ENCODE data around the gene SLC9A8. TPM values are rescaled to one million over a fixed set of nuclear protein-coding genes. Genes with fewer than 3 reads are reported as not detected.

The SLC9A8 gene
- total and polyA plus RNA-seq, 4 donors: 9.3 to 14.0 (median 11.3) TPM

DNA sequence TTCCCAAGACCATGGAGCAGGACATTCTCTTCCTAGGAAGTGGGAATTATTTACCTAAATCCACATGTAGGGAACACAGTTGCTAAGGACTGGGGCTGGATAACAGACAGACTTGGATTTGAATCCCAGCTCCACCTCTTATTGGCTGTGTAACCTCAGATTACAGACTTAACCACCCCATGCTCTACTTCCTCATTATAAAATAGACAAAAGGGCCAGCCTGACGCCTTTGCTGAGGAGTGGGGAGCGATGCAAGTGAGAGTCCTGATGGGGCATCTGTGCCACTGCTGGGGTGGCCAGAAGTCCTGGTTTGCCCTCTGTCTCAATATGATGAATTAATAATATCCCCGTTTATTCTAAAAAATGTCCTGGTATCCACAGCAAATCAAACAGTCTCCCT, 55.9 kb downstream of the SLC9A8 start:
- Histone ChIP-seq H3K27me3 (ENCODE audit: control insufficient read depth, insufficient read depth, low read length) (no peaks in the 10 kb centered on the region), H3K36me3 (ENCODE audit: control insufficient read depth, insufficient read depth, low read length) (peaks cover 18% of the 10 kb centered on the region), H3K9me3 (ENCODE audit: control insufficient read depth, insufficient read depth, low read length) (no peaks in the 10 kb centered on the region), H3K4me3 (ENCODE audit: low read depth, low read length) (no peak overlapping the region), H3K4me1 (ENCODE audit: control insufficient read depth, insufficient read depth, low read length) (no peaks in the 10 kb centered on the region), H3K27ac (ENCODE audit: low read depth, low read length) (no peak overlapping the region)
- WGBS (ENCODE audit: insufficient coverage): no CpG with 5 or more reads among the region's 3 CpGs
- no peak for DNase-seq (ENCODE audit: low read depth in 4 of 6, low spot score in 6 of 6)

DNA sequence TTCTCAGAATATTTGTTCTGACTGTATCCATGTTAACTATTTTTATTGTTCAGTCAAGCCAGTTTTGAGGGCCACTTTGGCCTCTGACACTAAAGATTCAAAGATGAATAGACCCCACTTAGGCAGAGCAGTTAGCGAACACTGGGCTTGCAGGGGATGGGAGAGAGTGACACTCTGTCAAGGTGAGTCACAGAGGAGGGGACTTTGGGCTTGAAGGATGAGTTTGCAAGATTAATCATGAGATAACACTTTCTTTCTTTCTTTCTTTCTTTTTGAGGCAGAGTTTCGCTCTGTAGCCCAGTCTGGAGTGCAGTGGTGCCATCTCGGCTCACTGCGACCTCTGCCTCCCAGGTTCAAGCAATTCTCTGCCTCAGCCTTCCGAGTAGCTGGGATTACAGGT, 56.3 kb downstream of the SLC9A8 start:
- Histone ChIP-seq H3K36me3 (ENCODE audit: control insufficient read depth, insufficient read depth, low read length) (peaks cover 19% of the 10 kb centered on the region), H3K4me1 (ENCODE audit: control insufficient read depth, insufficient read depth, low read length) (no peaks in the 10 kb centered on the region), H3K27ac (ENCODE audit: low read depth, low read length) (no peak overlapping the region), H3K9me3 (ENCODE audit: control insufficient read depth, insufficient read depth, low read length) (no peaks in the 10 kb centered on the region), H3K27me3 (ENCODE audit: control insufficient read depth, insufficient read depth, low read length) (no peaks in the 10 kb centered on the region), H3K4me3 (ENCODE audit: low read depth, low read length) (no peak overlapping the region)
- WGBS (ENCODE audit: insufficient coverage): 75% methylated on average over 4 of the region's 5 CpGs
- DNase-seq (ENCODE audit: low read depth in 4 of 6, low spot score in 6 of 6): no peak

DNA sequence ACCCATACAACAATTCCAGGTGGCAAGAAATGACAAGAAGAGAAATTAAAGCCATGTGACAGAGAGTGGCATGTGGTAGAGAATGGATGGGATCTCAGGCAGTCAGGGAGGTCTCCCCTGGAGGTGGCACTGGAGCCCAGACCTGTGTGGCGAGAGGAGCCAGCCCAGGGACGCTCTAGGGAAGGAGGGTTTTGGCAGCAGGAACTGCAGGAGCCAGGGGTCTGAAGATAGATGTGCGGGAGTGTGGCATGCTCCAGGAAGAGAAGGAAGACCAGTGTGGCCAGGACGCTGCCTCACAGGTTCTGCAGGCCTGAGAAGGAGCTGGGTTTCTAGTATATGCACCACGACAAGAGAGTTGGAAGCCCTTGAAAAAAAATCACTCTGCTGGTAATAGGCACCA, 57.6 kb downstream of the SLC9A8 start:
- H3K27me3 ChIP-seq (ENCODE audit: control insufficient read depth, insufficient read depth, low read length): no peaks in the 10 kb centered on the region
- no peak overlapping the region for H3K4me3 ChIP-seq (ENCODE audit: low read depth, low read length)
- H3K27ac ChIP-seq (ENCODE audit: low read depth, low read length): no peak overlapping the region
- H3K9me3 ChIP-seq (ENCODE audit: control insufficient read depth, insufficient read depth, low read length): no peaks in the 10 kb centered on the region
- no peaks in the 10 kb centered on the region for H3K4me1 ChIP-seq (ENCODE audit: control insufficient read depth, insufficient read depth, low read length)
- WGBS (ENCODE audit: insufficient coverage): 91% methylated on average over 4 of the region's 5 CpGs
- peaks cover 19% of the 10 kb centered on the region for H3K36me3 ChIP-seq (ENCODE audit: control insufficient read depth, insufficient read depth, low read length)
- no peak for DNase-seq (ENCODE audit: low read depth in 4 of 6, low spot score in 6 of 6)

DNA sequence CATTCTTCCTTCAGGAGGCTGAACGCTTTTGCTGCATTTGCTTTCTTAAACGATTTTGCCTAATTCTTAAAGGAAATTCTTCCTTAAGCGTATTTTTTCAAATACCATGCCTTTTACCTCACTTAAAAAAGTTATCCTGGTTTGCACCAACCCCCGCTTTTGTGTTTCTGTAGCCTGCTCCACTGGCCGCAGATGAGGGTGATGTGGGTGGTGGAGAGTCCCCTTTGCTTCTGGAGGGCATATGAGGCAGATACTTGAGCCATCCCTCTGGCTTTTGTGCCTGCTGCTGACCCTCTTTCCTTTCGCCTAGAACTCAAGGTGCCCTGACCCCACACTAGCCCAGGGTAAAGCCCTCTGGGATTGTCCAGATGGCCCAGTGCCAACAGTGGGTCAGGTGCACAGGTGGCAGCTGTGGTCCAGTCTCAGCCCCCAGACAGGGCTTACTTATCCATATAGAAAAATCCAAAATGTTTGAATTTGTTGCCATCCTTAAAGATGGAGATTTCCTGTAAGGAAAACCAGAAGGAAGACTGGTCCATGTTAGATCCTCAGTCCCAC, 58.8 kb downstream of the SLC9A8 start:
- H3K4me1 ChIP-seq (ENCODE audit: control insufficient read depth, insufficient read depth, low read length): no peaks in the 10 kb centered on the region
- DNase-seq (ENCODE audit: low read depth in 4 of 6, low spot score in 6 of 6): no peak
- H3K36me3 ChIP-seq (ENCODE audit: control insufficient read depth, insufficient read depth, low read length): peaks cover 21% of the 10 kb centered on the region
- 86% methylated on average over 4 of the region's 6 CpGs for WGBS (ENCODE audit: insufficient coverage)
- no peak overlapping the region for H3K4me3 ChIP-seq (ENCODE audit: low read depth, low read length)
- no peak overlapping the region for H3K27ac ChIP-seq (ENCODE audit: low read depth, low read length)
- H3K9me3 ChIP-seq (ENCODE audit: control insufficient read depth, insufficient read depth, low read length): no peaks in the 10 kb centered on the region
- no peaks in the 10 kb centered on the region for H3K27me3 ChIP-seq (ENCODE audit: control insufficient read depth, insufficient read depth, low read length)

DNA sequence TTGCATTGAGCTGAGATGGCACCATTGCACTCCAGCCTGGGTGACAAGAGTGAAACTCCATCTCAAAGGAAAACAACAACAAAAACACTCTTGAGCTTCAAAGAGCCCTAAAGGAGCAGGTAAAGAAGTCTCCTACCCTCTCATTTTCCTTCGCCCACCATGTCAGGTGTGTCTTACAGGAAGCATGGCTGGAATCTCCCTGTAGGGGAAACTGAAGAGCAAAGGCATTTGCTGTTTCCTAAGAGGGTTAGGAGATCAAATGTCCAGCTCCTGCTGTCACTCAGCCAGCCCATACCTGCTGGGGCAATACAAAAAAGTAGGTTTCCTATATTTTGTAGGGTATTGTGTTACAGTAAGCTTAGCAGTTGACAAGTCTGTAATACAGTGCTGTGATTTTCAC, 59.4 kb downstream of the SLC9A8 start:
- Histone ChIP-seq H3K27ac (ENCODE audit: low read depth, low read length) (no peak overlapping the region), H3K9me3 (ENCODE audit: control insufficient read depth, insufficient read depth, low read length) (no peaks in the 10 kb centered on the region), H3K4me3 (ENCODE audit: low read depth, low read length) (no peak overlapping the region), H3K36me3 (ENCODE audit: control insufficient read depth, insufficient read depth, low read length) (peaks cover 21% of the 10 kb centered on the region), H3K4me1 (ENCODE audit: control insufficient read depth, insufficient read depth, low read length) (no peaks in the 10 kb centered on the region), H3K27me3 (ENCODE audit: control insufficient read depth, insufficient read depth, low read length) (no peaks in the 10 kb centered on the region)
- DNase-seq (ENCODE audit: low read depth in 4 of 6, low spot score in 6 of 6): no peak
- no CpG with 5 or more reads among the region's 1 CpG for WGBS (ENCODE audit: insufficient coverage)

DNA sequence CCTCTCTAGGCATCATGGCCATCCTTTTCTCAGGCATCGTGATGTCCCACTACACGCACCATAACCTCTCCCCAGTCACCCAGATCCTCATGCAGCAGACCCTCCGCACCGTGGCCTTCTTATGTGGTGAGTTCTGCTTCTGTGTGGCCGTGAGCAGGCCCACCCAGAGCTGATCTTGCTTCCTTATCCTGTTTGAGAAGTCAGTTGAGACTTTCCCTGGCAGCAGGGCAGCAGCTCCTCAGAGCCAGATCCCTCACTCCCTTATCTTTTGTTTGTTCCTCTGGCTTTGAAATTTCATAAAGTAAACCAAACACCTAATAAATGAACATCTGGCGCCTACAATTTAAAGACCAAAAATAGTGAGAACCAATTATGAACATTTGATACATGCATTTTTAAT, 62.1 kb downstream of the SLC9A8 start:
- WGBS (ENCODE audit: insufficient coverage): 93% methylated on average over 5 of the region's 6 CpGs
- Histone ChIP-seq H3K36me3 (ENCODE audit: control insufficient read depth, insufficient read depth, low read length) (peaks cover 21% of the 10 kb centered on the region), H3K27me3 (ENCODE audit: control insufficient read depth, insufficient read depth, low read length) (no peaks in the 10 kb centered on the region), H3K27ac (ENCODE audit: low read depth, low read length) (no peak overlapping the region), H3K4me1 (ENCODE audit: control insufficient read depth, insufficient read depth, low read length) (no peaks in the 10 kb centered on the region), H3K4me3 (ENCODE audit: low read depth, low read length) (no peak overlapping the region), H3K9me3 (ENCODE audit: control insufficient read depth, insufficient read depth, low read length) (no peaks in the 10 kb centered on the region)
- DNase-seq (ENCODE audit: low read depth in 4 of 6, low spot score in 6 of 6): no peak

DNA sequence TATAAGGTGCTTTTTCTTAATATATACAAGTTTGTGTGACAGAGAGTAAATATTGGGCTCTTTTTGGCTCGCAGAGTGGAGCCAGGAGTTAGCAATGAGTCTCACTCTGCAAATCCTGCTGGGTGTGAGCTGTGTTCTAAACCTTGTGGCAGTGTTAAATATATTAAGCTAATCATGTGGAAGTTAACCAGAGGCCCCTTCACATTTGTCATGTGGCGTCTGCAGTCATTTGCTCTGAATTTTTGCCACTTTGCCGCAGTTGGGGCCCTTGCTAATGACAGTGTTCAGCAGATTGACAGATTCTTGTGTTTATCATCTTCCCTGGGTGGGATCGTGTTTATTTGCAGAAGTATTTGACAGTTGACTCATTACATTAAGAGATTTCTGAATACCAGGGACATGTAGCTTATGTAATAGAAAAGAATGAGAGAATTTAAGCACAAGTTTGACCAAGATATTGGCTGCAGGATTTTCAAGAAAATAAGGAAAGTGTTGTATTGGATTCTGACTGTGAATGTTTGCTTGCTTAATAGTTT, 64.8 kb downstream of the SLC9A8 start:
- Histone ChIP-seq H3K9me3 (ENCODE audit: control insufficient read depth, insufficient read depth, low read length) (no peaks in the 10 kb centered on the region), H3K27me3 (ENCODE audit: control insufficient read depth, insufficient read depth, low read length) (no peaks in the 10 kb centered on the region), H3K4me1 (ENCODE audit: control insufficient read depth, insufficient read depth, low read length) (no peaks in the 10 kb centered on the region), H3K36me3 (ENCODE audit: control insufficient read depth, insufficient read depth, low read length) (peaks cover 40% of the 10 kb centered on the region), H3K27ac (ENCODE audit: low read depth, low read length) (no peak overlapping the region), H3K4me3 (ENCODE audit: low read depth, low read length) (no peak overlapping the region)
- DNase-seq (ENCODE audit: low read depth in 4 of 6, low spot score in 6 of 6): no peak
- WGBS (ENCODE audit: insufficient coverage): 86% methylated on average over 1 of the region's 4 CpGs

DNA sequence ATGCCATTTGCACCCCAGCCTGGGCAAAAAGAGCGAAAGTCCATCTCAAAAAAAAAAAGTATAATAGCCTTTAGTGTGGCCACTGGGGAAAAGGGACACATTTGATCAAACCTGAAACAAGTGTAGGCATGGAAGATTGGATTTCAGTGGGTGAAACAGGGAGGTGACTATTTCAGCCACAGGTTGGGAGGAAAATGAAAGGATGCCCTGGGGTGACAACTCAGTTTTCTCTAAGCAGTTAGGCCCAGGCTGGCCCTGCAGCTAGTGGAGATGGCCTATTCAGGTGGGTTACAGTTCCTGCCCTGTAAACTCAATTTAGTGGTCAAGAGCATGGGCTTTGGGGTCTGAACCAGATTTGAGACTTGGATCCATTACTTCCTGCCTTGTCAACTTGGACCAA, 66.3 kb downstream of the SLC9A8 start:
- 100% methylated on average over 1 of the region's 1 CpG for WGBS (ENCODE audit: insufficient coverage)

DNA sequence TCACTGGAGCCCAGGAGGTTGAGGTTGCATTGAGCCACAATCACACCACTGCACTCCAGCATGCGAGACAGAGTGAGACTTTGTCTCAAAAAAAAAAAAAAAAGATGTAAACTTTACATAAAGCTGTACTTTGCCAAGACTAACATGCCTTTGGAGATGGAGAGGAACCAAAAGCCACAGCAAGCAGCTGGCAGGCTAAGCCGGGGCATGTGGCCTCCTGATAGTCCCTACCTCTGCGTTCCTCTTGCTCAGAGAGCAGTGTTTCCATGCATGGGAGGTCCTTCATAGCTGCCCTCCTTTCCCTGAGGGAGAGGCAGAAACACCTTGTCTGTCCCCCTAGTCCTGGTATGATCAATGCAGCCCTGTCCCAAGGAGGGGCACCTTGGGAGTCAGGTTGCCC, 67.5 kb downstream of the SLC9A8 start:
- no peaks in the 10 kb centered on the region for H3K27me3 ChIP-seq (ENCODE audit: control insufficient read depth, insufficient read depth, low read length)
- no peak overlapping the region for H3K27ac ChIP-seq (ENCODE audit: low read depth, low read length)
- no peak overlapping the region for H3K4me3 ChIP-seq (ENCODE audit: low read depth, low read length)
- H3K9me3 ChIP-seq (ENCODE audit: control insufficient read depth, insufficient read depth, low read length): no peaks in the 10 kb centered on the region
- 80% methylated on average over 2 of the region's 3 CpGs for WGBS (ENCODE audit: insufficient coverage)
- no peaks in the 10 kb centered on the region for H3K4me1 ChIP-seq (ENCODE audit: control insufficient read depth, insufficient read depth, low read length)
- DNase-seq (ENCODE audit: low read depth in 4 of 6, low spot score in 6 of 6): no peak
- peaks cover 57% of the 10 kb centered on the region for H3K36me3 ChIP-seq (ENCODE audit: control insufficient read depth, insufficient read depth, low read length)

More for the DNA sequence above, 66.3 kb downstream of the SLC9A8 start:
- peaks cover 49% of the 10 kb centered on the region for H3K36me3 ChIP-seq (ENCODE audit: control insufficient read depth, insufficient read depth, low read length)
- H3K27ac ChIP-seq (ENCODE audit: low read depth, low read length): no peak overlapping the region
- no peaks in the 10 kb centered on the region for H3K9me3 ChIP-seq (ENCODE audit: control insufficient read depth, insufficient read depth, low read length)
- DNase-seq (ENCODE audit: low read depth in 4 of 6, low spot score in 6 of 6): no peak
- H3K4me3 ChIP-seq (ENCODE audit: low read depth, low read length): no peak overlapping the region
- H3K27me3 ChIP-seq (ENCODE audit: control insufficient read depth, insufficient read depth, low read length): no peaks in the 10 kb centered on the region
- H3K4me1 ChIP-seq (ENCODE audit: control insufficient read depth, insufficient read depth, low read length): no peaks in the 10 kb centered on the region

DNA sequence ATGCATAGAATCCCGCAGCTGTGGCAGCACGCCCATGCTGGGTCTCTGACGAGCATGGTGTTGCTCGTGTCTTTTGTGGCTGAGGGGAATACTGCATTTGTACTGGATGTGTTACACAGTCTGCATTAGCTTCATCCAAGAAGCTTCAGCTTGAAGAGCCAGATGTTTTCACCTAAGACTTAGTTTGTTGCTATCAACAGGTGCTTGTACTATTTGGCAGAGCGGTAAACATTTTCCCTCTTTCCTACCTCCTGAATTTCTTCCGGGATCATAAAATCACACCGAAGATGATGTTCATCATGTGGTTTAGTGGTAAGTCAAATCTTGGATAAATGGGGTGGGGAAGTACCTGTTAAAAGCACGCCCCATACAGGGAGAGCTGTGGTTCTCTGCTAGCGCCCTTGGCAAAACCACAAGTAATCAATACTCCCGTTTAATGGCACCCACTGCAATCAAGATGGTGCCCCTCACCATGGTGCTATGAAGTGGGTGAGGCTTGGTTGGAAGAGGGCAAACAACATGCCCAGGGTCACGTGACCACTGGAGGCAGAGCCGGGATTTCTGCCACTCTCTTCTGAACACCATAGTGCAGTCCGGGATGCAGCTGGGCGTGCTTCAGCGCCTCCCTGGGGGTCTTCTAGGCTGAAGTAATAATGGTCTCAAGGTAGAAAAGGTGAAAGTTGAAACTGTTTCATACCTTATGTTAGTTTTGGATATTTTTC, 68.3 kb downstream of the SLC9A8 start:
- no peak overlapping the region for H3K4me3 ChIP-seq (ENCODE audit: low read depth, low read length)
- 90% methylated on average over 5 of the region's 15 CpGs for WGBS (ENCODE audit: insufficient coverage)
- no peaks in the 10 kb centered on the region for H3K9me3 ChIP-seq (ENCODE audit: control insufficient read depth, insufficient read depth, low read length)
- no peaks in the 10 kb centered on the region for H3K27me3 ChIP-seq (ENCODE audit: control insufficient read depth, insufficient read depth, low read length)
- peaks cover 59% of the 10 kb centered on the region for H3K36me3 ChIP-seq (ENCODE audit: control insufficient read depth, insufficient read depth, low read length)
- DNase-seq (ENCODE audit: low read depth in 4 of 6, low spot score in 6 of 6): no peak
- no peaks in the 10 kb centered on the region for H3K4me1 ChIP-seq (ENCODE audit: control insufficient read depth, insufficient read depth, low read length)
- H3K27ac ChIP-seq (ENCODE audit: low read depth, low read length): no peak overlapping the region
